ENCODE data around the gene TBC1D5.
A peak's percentile ranks its signal among the peaks of the same experiment; 100 is the strongest.

The TBC1D5 gene

GRCh38 chr3:17175187-17175807, 567.1 kb downstream of the TBC1D5 start:
- no peak for DNase-seq (ENCODE audit: low read depth)

- DNase-seq (ENCODE audit: low read depth): no peak
Measured at GRCh38 chr3:17166369-17166768, 576.1 kb downstream of the TBC1D5 start.

GRCh38 chr3:17162116-17162515, 580.3 kb downstream of the TBC1D5 start:
- DNase-seq (ENCODE audit: low read depth): no peak

GRCh38 chr3:17160597-17160996, 581.8 kb downstream of the TBC1D5 start:
- DNase-seq (ENCODE audit: low read depth): no peak

- no peak for DNase-seq (ENCODE audit: low read depth)
Measured at GRCh38 chr3:17158941-17159682, 583.3 kb downstream of the TBC1D5 start.

GRCh38 chr3:17157713-17158112, 584.7 kb downstream of the TBC1D5 start:
- no peak for DNase-seq (ENCODE audit: low read depth)

GRCh38 chr3:17156864-17157263, 585.6 kb downstream of the TBC1D5 start:
- no peak for DNase-seq (ENCODE audit: low read depth)

GRCh38 chr3:17155951-17156350, 586.5 kb downstream of the TBC1D5 start:
- DNase-seq (ENCODE audit: low read depth): no peak

GRCh38 chr3:17154941-17155340, 587.5 kb downstream of the TBC1D5 start:
- no peak for DNase-seq (ENCODE audit: low read depth)

- DNase-seq (ENCODE audit: low read depth): no peak
Measured at GRCh38 chr3:17154221-17154620, 588.2 kb downstream of the TBC1D5 start.

GRCh38 chr3:17153209-17153608, 589.2 kb downstream of the TBC1D5 start:
- no peak for DNase-seq (ENCODE audit: low read depth)

GRCh38 chr3:17151598-17152373, 590.6 kb downstream of the TBC1D5 start:
- DNase-seq (ENCODE audit: low read depth): peak; percentile 78

- no peak for DNase-seq (ENCODE audit: low read depth)
Measured at GRCh38 chr3:17149076-17149475, 593.4 kb downstream of the TBC1D5 start.

GRCh38 chr3:17144665-17144993, 597.8 kb downstream of the TBC1D5 start:
- DNase-seq (ENCODE audit: low read depth): no peak

GRCh38 chr3:17143893-17144664, 598.4 kb downstream of the TBC1D5 start:
- no peak for DNase-seq (ENCODE audit: low read depth)

GRCh38 chr3:17142516-17142915, 599.9 kb downstream of the TBC1D5 start:
- no peak for DNase-seq (ENCODE audit: low read depth)

- no peak for DNase-seq (ENCODE audit: low read depth)
Measured at GRCh38 chr3:17141699-17142098, 600.7 kb downstream of the TBC1D5 start.

GRCh38 chr3:17140670-17141505, 601.5 kb downstream of the TBC1D5 start:
- DNase-seq (ENCODE audit: low read depth): no peak

- DNase-seq (ENCODE audit: low read depth): no peak
Measured at GRCh38 chr3:17138246-17139039, 604.0 kb downstream of the TBC1D5 start.

GRCh38 chr3:17137321-17137826, 605.1 kb downstream of the TBC1D5 start:
- no peak for DNase-seq (ENCODE audit: low read depth)
